MCF 10A (cell line): ENCODE results near the gene GFER. TPM values are rescaled to one million over a fixed set of nuclear protein-coding genes. Genes with fewer than 3 reads are reported as not detected.
"Not testable (repeated sequence)": the region's sequence is repeated elsewhere in the genome, so short reads cannot be mapped to it uniquely, and the experiment has no call there.

Experiments
- BruUV-seq: library from RNA; stranded (reverse); fragments of 400-500 nt; replicated peaks from 2 replicates; lab custom pipeline; 2021; lab: Mats Ljungman, UMichigan
- CTCF ChIA-PET: fragments of 300-600 bp; sonication (Branson Sonifier 250); formaldehyde crosslinking; extraction: SDS; loops from one replicate; lab custom pipeline; 2021; ENCODE audit warnings: antibody characterized with exemption, inconsistent platforms; lab: Yijun Ruan, JAX
- POLR2A ChIA-PET: fragments of 300-600, 350-650 bp; sonication (Branson Sonifier 250); formaldehyde crosslinking; extraction: SDS; loops from one replicate; lab custom pipeline; 2020; ENCODE audit warnings: antibody characterized with exemption, inconsistent platforms; lab: Yijun Ruan, JAX
- DNase-seq: peaks from one replicate; pipeline ENCODE4 v3.0.0-alpha.2; 2018; ENCODE audit not compliant: unreplicated experiment
- H3K27ac Mint-ChIP-seq: one replicate; pipeline ENCODE4 v1.8.0; 2022; ENCODE audit warnings: mild to moderate bottlenecking, low read depth, mixed read lengths; ENCODE audit not compliant: unreplicated experiment
- H3K27me3 Mint-ChIP-seq: one replicate; pipeline ENCODE4 v1.8.0; 2022; ENCODE audit warnings: mixed read lengths; ENCODE audit not compliant: insufficient read depth, unreplicated experiment
- H3K36me3 Mint-ChIP-seq: one replicate; pipeline ENCODE4 v1.8.0; 2022; ENCODE audit warnings: mild to moderate bottlenecking, moderate library complexity, mixed read lengths; ENCODE audit not compliant: insufficient read depth, unreplicated experiment
- H3K4me1 Mint-ChIP-seq: one replicate; pipeline ENCODE4 v1.8.0; 2022; ENCODE audit warnings: mixed read lengths; ENCODE audit not compliant: insufficient read depth, unreplicated experiment
- H3K4me3 Mint-ChIP-seq: one replicate; pipeline ENCODE4 v1.8.0; 2022; ENCODE audit warnings: mild to moderate bottlenecking, moderate library complexity, mixed read lengths; ENCODE audit not compliant: unreplicated experiment
- H3K9me3 Mint-ChIP-seq: one replicate; pipeline ENCODE4 v1.8.0; 2022; ENCODE audit warnings: mixed read lengths; ENCODE audit not compliant: unreplicated experiment
- CTCF ChIP-seq: fragments of 200-600 bp; IDR thresholded peaks from one replicate; pipeline ENCODE4 v1.8.0; 2022; ENCODE audit warnings: antibody characterized with exemption, mild to moderate bottlenecking; ENCODE audit not compliant: unreplicated experiment
- intact Hi-C: fragments of 100-400 bp; cut with micrococcal nuclease; formaldehyde crosslinking; loops from 2 replicates; pipeline ENCODE4 v1.14.1; 2022
- total RNA-seq: library from RNA; stranded (reverse); gene quantifications from 2 replicates; pipeline ENCODE4 v1.2.3, GENCODE V29; 2022

The GFER gene
- total RNA-seq, 1 experiment from 2014 or later, result 40.8 TPM

GRCh38 chr16:2009164-2009711 lies 25.2 kb downstream of the GFER start:
- Mint-ChIP-seq H3K4me3 (peak overlapping the region; percentile 79), H3K27ac (peak overlapping the region; percentile 97), H3K36me3 (peaks cover 23% of the 10 kb centered on the region), H3K27me3 (no peaks in the 10 kb centered on the region), H3K4me1 (peaks cover 17% of the 10 kb centered on the region), H3K9me3 (no peaks in the 10 kb centered on the region)
- no peak for DNase-seq
- CTCF ChIA-PET, result interaction anchor here (0.6 to 1.8 kb wide), 4 partner anchors 14 to 131 kb away, joined by 3 to 9 read pairs (median 4); no protein-coding TSS in a partner anchor
- no TSS peak for BruUV-seq
- POLR2A ChIA-PET, result interaction anchor here (0.8 to 4.2 kb wide), 27 partner anchors 10 to 506 kb away, joined by 3 to 72 read pairs (median 6); partner anchors contain the start of genes ECI1, GFER, NDUFB10 and NHERF2
- intact Hi-C loops, result no loop called here
- no peak for TF ChIP-seq CTCF

DNA sequence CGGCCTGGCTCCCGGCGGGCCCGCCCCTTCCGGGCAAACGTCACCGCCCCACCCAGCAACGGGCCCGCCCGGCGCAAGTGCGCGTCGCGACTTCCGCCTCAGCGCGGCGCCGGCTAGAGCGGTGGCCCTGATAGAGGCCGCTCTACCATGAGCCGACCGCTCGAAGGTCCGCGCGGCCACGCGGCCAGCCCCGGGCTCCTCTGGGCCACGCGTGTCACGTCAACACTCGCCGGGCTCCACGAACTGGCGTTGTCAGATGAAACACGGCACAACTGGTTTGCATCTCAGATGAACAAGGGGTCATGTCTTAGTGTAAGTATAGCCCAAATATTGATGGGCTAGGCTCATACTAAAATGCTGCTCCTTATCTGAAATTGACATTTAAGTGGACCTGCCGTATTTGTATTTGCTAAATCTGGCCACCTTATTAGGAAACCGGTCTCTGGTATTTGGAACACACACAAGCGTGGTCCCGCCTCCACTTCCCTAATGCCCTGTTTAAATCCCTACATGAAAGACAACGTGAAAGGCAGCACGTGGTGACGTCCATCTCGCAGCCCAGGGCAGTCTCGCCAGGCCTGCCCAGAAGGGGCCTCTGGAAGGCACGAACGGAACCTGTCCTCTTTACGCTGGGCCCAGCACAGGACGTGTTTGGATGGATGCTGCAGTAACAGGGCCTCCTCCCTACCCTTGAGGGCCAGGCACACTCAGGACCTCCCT lies 26.0 kb downstream of the GFER start, which contains the start of gene ZNF598:
TSS of gene ZNF598 (minus strand) at position 31 of the 720 bp plus-strand sequence.
- peaks cover 18% of the 10 kb centered on the region for H3K36me3 Mint-ChIP-seq
- TF ChIP-seq CTCF, result no peak
- H3K4me1 Mint-ChIP-seq, result peaks cover 17% of the 10 kb centered on the region
- DNase-seq, result peak; percentile 86
- POLR2A ChIA-PET, result interaction anchor here (0.8 to 4.2 kb wide), 13 partner anchors 14 to 236 kb away, joined by 3 to 72 read pairs (median 13); partner anchors contain the start of genes GFER, NDUFB10, NHERF2 and NTHL1
- intact Hi-C loops, result no loop called here
- peak within 1 kb of the TSS; percentile 97 for H3K27ac Mint-ChIP-seq
- CTCF ChIA-PET, result interaction anchor here (0.9 kb wide), 1 partner anchor 13 kb away, joined by 4 read pairs; no protein-coding TSS in a partner anchor
- BruUV-seq, result TSS peak; percentile 85
- H3K4me3 Mint-ChIP-seq, result peak within 1 kb of the TSS; percentile 79
- no peaks in the 10 kb centered on the region for H3K27me3 Mint-ChIP-seq
- no peaks in the 10 kb centered on the region for H3K9me3 Mint-ChIP-seq

GRCh38 chr16:2011726-2012125 lies 27.7 kb downstream of the GFER start:
- H3K36me3 Mint-ChIP-seq, H3K9me3 Mint-ChIP-seq, DNase-seq, intact Hi-C loops, BruUV-seq, H3K27me3 Mint-ChIP-seq, H3K4me3 Mint-ChIP-seq: not testable (repeated sequence)
- CTCF ChIA-PET, result interaction anchor here (0.6 to 1.6 kb wide), 5 partner anchors 16 to 1305 kb away, joined by 3 to 4 read pairs (median 3); no protein-coding TSS in a partner anchor
- Mint-ChIP-seq H3K4me1 (peaks cover 14% of the 10 kb centered on the region), H3K27ac (peak overlapping the region; percentile 35)
- POLR2A ChIA-PET, result interaction anchor here (0.7 to 2.3 kb wide), 5 partner anchors 47 to 143 kb away, joined by 3 to 13 read pairs (median 6); partner anchors contain the start of genes RPS2 and TRAF7

- DNase-seq, result no peak
- H3K4me1 Mint-ChIP-seq, result peaks cover 6% of the 10 kb centered on the region
These were observed 29.5 kb downstream of the GFER start for GRCh38 chr16:2013527-2013926.

More at GRCh38 chr16:2013527-2013926, 29.5 kb downstream of the GFER start:
- no peak for TF ChIP-seq CTCF
- H3K36me3 Mint-ChIP-seq, result no peaks in the 10 kb centered on the region
- H3K27ac Mint-ChIP-seq, result no peak overlapping the region
- no peaks in the 10 kb centered on the region for H3K9me3 Mint-ChIP-seq
- no peaks in the 10 kb centered on the region for H3K27me3 Mint-ChIP-seq
- POLR2A ChIA-PET, result interaction anchor here (1.0 to 2.4 kb wide), 4 partner anchors 34 to 139 kb away, joined by 3 to 14 read pairs (median 7); partner anchors contain the start of genes NTHL1 and TSC2
- H3K4me3 Mint-ChIP-seq, result no peak overlapping the region
- CTCF ChIA-PET, result interaction anchor here (1.5 to 2.1 kb wide), 3 partner anchors 9 to 133 kb away, joined by 3 to 11 read pairs (median 11); no protein-coding TSS in a partner anchor
- intact Hi-C loops, result no loop called here
- no TSS peak for BruUV-seq
